Epithelial cell of prostate (primary cell): ENCODE results near the gene SMCHD1.

Experiments
- DNase-seq: peaks from one replicate; pipeline ENCODE4 v3.0.0-alpha.2; 2011; ENCODE audit warnings: low read depth, low spot score
- H3K27ac ChIP-seq: fragments of 450-650 bp; 2 replicates; pipeline ENCODE4 v1.5.1; 2017; ENCODE audit warnings: mild to moderate bottlenecking

The SMCHD1 gene

DNA sequence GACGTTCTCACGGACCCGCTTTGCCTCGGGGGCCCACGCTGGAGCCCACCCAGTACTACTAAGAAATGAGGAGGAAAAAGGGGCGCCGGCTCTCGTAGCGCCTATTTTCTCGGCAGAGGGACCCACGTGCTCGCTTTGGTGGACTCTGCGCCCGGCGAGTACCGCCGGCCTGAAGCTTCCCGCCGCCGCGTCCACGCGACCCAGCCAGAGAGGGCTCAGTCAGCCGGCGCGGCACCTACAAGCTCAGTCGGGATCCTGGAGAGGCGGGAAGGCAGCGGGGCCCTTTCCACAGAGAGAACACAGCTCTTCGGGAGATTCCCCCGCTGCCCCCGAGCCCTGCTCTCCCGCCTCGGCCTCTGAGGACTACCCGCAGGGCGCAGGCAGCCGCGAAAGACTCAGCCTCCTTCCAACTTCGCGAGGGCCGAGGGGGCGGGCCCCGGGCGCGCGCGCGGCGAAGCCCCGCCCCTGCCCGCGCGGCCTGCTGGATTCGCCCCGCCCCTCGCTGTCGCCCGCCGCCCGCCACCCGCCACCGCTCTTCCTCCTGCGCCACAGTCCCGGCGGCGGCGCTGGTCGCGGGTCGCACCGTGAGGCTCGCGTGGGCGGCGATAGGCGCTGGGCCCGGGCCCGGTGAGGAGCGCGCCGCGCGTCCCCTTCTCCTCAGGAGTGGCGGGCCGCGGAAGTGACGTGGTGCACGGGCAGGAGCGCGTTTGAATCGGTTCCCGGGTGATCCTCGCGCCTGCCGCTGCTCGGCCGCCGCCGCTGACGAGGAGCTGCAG, at the start of gene SMCHD1:
Gene SMCHD1 (plus strand): TSS at position 549 of the 776 bp plus-strand sequence. CDS start 350 bp downstream, outside the sequence.
- peak; percentile 39 for DNase-seq
- peak within 1 kb of the TSS; percentile 88 for H3K27ac ChIP-seq

DNA sequence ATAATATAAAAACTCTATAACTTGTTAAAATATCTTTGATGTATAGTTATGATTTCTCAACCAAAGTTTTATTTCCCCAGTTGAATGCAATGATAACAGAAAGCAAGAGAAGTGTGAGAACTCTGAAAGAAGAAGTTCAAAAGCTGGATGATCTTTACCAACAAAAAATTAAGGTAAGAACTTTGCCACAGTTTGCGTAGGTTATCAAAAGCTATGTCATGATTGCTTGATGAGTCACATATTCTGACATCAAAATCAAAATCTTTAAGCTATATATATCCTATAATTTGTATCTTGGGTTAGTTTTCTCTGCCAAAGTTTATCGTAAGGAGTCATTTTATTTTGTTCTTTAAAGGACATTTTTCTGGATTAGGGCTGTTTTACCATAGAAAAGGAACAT, 49.2 kb upstream of the SMCHD1 start:
- H3K27ac ChIP-seq = no peak overlapping the region

DNA sequence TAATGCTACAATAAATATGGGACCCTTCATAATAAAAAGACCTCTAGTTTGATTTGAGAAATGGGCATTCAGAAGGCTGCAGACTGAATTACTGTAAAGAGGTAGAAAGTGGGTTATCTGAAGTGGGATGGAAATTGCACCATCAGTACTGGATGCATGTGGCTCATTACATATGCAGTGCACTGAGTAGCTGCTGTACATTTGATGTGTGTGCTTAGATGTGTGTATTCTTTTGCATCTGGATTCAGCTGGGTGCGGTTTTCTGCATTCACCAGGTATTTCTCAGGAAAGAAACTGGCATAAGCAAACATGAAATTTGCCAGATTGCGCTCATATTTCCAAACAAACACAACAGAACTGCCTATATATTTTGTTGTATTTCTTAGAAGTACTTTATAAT, 45.9 kb upstream of the SMCHD1 start:
- DNase-seq = no peak
- H3K27ac ChIP-seq = no peak overlapping the region

More for the DNA sequence above, 49.2 kb upstream of the SMCHD1 start:
- DNase-seq = no peak

DNA sequence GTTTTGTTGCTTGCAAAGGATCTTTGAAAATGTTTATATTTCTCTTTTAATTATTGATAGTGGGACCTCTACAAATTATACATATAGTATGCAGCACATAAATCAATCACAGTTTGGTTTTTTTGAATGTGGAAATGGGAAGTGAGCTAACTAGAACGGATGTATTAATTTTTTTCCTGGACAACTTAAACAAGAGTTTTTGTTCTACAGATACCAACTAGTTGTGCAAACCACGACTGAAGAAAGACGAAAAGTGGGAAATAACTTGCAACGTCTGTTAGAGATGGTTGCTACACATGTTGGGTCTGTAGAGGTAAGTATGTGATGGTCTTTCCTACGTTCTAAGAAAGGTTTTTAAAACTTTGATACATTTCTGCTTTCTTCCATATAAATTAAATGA, 45.0 kb upstream of the SMCHD1 start:
- no peak overlapping the region for H3K27ac ChIP-seq
- DNase-seq = no peak

DNA sequence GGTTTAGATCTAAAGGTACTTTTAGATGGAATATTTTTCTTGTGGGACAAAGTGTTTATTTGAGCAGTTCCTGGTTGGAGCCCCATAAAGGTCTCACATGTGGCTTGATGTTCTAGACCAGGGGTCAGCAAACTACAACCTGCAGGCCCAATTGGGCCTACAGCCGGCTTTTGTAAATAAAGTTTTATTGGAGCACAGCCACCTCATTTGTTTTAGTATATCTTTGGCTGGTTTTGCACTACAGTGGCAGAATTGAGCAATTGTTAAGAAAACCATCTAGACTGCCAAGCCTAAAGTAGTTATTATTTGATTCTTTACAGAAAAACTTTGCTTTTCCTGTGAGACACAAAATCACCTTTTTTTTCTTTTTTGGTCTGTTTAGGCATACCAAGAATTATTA, 42.5 kb upstream of the SMCHD1 start:
- DNase-seq = no peak

DNA sequence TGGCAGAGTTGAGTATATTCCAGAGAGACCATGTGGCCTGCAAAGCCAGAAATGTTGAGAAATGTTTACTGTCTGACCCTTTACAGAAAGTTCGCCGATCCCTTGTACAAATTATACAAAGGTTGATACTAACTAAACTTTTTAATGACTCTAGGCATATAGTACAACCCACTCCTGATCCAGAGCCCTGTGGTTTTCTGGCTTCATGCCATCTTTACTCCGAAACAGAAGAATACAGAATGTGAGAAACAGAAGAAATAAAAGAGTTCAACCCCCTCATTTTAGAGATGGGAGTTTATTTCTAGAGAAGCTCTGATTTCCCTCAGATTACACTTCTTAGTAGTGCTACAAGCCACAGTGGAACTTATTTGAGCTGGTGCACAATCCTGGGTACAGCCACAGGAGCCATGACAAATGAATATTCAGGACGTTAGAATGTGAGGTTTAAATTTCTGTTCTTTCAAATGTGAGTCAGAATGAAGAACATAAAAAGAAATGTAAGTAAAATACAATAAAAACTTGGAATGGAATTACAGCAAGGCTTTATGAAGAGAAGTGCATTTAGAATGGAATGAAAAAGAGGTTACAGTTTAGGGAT, 38.0 kb upstream of the SMCHD1 start:
- no peak overlapping the region for H3K27ac ChIP-seq
- DNase-seq = no peak

More for the DNA sequence above, 42.5 kb upstream of the SMCHD1 start:
- H3K27ac ChIP-seq = no peak overlapping the region

DNA sequence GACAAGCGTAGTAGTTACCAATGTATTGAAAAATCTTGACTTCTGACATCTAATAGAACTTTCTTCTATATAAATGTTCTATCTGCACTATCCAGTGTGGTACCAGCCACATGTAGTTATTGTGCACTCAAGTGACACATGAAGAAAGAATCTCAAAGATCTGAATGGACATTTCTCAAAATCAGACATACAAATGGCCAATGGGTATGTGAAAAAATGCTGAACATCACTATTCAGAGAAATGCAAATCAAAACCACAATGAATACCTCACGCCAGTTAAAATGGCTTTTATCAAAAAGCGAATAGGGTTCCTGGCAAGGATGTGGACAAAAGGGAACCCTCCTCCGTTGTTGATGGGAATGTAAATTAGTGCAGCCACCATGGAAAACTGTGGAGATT, 37.5 kb upstream of the SMCHD1 start:
- no peak for DNase-seq

DNA sequence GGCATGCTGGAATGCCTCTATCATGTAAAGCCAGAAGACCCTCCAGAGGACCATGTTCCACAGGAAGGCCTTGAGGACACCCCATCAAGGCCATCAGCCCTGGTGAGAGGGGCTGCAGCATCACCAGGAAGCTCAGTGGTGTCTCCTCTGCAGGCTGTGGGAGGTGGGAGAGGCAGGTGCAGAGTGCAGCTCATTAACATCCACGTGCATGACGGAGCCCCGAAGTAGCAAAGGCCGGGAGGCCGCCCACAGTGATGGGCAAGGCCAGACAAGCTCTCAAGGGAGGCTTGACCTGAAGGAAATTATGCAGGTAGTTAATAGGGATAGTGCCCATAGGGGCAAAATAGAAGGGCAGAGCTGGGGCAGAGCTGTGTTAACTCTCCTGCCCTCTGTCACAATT, 30.3 kb upstream of the SMCHD1 start:
- H3K27ac ChIP-seq = no peak overlapping the region
- DNase-seq = no peak

More for the DNA sequence above, 37.5 kb upstream of the SMCHD1 start:
- H3K27ac ChIP-seq = no peak overlapping the region

DNA sequence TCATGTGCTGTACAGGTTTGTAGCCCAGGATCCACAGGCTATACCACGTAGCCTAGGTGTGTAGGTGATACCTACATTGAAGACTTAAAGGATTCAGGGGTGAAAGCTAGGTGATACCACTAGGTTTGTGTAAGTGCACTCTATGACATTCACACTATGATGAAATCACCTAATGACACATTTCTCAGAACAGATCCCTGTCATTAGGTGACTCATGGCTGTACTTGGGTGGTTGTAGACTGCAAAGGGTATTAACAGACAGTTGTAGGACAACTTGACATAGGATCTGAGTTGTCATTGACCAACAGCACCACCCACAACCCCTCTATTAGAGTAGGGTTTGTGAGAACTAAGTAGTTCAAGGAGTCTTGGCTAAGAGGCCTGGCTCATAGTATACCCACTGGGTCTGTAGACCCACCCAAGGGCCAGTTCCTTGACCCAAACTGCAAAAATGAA, 27.7 kb upstream of the SMCHD1 start:
- no peak overlapping the region for H3K27ac ChIP-seq
- peak; percentile 60 for DNase-seq

DNA sequence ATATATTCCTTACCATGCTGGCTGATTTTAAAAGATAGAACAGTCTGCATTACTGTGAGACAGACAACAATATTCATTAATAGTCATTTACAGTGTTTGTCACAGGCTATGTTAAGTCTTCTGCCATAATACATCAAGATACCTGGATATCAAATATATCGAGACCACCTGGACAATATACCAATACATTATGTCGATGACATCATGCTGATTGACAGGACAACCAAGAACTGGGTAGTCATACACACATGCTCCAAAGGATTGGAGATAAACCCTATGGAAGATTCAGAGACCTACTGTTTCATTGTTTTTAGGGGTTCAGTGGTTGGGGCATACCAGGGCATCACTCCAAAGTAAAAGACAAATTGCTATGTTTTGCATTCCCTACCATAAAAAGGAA, 26.5 kb upstream of the SMCHD1 start:
- DNase-seq = no peak

DNA sequence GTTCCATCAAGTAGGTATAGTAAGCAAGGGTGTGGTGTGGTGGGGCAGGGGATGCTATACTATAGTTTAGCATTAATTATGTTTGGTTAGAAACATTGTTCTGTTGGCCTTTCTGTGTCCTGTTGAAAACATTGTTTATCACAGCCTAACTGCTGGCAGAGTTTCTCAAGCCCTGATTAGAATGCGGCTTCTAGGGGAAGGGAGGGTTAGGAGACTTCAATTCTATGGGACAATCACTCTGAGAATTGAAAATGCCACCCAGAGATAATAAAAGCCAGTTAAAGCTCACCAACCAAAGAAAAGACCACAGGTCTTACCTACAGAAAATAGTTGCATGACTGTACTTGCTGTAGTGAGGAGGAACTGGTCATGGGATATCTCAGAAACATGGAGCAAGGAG, 19.9 kb upstream of the SMCHD1 start:
- H3K27ac ChIP-seq = no peak overlapping the region
- no peak for DNase-seq

More for the DNA sequence above, 26.5 kb upstream of the SMCHD1 start:
- H3K27ac ChIP-seq = no peak overlapping the region

DNA sequence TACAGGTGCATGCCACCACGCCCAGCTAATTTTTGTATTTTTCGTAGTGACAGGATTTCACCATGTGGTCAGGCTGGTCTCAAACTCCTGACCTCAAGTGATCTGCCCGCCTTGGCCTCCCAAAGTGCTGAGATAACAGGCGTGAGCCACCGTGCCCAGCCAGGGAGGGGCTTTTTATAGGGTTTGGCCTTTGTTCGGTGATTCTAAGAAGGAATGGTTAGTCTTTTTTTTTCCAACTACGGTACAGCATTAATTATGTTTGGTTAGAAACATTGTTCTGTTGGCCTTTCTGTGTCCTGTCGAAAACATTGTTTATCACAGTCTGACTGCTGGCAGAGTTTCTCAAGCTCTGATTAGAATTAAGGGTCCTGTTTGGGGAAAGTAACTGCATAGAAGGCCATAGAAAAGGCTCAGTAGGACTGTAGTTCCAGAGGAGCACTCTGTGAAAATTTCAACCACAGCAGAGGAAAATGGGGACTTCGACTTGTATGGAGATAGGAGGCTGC, 19.3 kb upstream of the SMCHD1 start:
- no peak for DNase-seq
- H3K27ac ChIP-seq = no peak overlapping the region

DNA sequence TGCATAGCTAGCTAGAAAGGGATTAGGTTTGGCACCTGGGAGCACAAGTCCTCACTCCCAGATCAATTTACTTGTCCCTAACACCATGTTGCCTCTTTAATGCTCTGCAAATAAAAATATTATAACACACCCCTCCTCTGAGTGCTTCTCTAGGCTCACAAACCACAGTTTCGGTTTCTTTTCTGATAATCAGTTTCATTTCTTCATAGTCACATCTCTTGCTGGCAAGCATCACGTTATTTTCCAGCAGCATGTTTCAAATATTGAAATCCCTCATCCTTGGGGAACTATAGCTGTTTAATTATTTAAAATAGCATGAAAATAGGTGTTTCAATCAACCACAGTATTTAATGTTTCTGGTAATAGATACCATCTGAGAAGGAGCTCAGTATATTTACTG, 13.9 kb upstream of the SMCHD1 start:
- no peak for DNase-seq
- no peak overlapping the region for H3K27ac ChIP-seq

DNA sequence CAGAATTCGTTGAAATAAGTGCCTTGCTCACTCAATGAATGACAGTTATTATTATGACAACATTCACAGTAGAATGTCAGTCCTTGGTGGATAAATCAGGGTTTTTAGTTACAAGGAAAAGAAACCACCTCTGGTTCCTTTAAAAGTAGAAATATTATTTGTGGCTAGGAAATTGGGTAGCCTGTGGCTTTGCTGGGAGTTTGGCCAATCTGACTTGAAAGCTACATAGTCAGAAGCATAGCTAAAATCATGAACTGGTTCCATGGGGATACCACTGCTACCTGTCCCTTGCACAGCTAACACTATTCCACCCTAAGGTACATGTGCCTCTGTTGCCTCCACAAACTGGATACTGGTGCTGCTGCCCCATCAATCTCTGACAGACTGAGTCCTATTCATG, 12.8 kb upstream of the SMCHD1 start:
- no peak for DNase-seq
- no peak overlapping the region for H3K27ac ChIP-seq

DNA sequence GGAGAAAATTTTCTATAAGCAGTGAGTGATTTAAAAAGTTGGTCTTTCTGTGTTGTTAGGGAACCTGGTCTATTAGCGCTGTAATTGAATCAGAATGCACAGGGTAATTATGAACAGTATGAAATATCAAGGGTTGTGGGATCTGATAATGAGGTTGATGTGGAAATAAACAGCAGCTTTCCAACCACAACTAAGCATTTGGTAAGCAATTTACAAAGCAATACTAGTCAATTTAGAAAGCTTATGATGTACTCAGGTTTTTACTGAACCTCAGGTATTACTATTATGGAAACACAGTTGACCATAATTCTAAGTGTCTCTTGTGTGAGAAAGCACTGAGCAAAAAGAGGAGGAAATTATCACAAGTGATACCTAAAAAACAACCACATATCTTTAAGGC, 11.0 kb upstream of the SMCHD1 start:
- no peak overlapping the region for H3K27ac ChIP-seq
- no peak for DNase-seq

DNA sequence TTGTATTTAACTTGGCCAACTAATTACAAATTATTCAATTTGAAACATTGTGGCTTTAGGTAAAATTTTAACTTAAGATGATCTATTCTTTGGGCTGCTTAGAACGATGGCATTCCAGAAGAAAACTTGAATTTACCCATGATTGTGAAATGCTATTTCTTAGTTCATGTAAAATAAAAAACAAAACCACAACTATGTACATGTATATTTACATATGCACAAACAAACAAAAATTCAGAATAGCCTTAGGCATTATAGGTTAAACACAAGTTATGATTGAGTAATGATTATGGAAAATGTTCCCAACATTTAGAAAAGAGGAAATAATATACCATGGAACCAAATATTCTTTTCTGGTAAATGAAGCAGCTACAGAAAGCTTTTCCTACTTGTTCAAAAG, 3.5 kb upstream of the SMCHD1 start:
- DNase-seq = no peak

DNA sequence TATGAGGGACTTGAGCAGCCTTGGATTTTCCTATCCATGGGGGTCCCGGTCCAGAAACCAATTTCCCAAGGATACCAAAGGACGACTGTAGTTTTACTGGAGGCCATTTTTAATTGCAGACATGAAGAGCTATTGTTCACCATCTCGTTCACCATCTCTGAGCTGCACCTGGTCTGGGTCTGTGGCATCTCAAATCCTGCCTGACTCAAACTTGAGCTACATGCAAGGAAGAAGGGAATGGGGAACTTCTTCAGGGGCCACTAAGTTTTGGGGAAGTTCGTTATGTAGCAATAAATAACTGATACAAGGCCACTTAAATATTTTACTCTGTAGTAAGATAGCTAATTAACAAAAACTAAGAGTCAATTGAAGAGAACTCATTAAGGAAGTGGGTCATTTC, 2.1 kb upstream of the SMCHD1 start:
- H3K27ac ChIP-seq = no peak overlapping the region
- DNase-seq = no peak

More for the DNA sequence above, 3.5 kb upstream of the SMCHD1 start:
- no peak overlapping the region for H3K27ac ChIP-seq

DNA sequence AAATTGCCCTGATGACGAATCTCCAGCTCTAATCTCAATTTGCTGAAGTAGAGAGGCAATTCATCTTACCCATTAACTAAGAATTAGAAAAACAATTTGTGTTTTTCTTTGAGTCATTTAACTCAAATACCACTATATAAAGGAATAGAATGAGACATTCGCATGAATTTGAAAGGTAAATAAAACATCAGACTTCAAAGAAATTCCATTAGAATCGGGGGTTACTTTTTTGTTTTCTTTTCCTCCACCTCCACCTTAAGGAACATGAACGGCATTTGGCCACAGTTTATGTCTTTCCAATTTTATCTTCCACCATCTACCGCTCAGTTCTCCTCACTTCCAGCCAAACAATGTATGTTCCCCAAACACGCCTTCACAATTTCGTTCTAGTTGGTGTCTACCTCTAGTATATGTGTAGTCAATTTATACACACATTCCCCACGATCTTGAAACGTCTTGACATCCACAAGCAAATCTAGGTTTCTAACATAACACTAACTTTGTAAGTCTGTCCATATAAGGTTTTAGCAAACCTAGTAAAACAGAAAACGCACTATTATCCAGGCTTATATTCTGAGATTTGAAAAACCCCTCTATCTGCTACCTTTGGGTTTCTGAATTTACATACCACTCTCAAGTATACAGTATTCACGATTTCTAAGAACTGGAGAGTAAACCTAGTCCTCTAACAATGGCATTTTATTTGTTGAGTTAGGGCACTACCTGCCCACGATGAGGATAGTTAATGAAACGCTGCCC, 1.2 kb upstream of the SMCHD1 start:
- peak overlapping the region; percentile 88 for H3K27ac ChIP-seq

DNA sequence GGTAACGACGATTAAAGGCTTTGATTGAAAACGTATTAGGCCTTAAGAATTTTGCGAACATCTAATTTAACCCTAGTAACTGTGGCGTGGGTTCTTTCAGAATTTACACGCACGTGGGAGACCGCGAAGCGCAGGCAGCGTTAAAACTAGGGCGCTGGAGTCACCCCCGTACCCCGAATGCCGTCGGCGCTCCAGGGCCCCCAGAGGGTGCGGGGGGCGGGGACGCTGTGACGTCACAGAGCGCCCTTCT, 673 bp upstream of the SMCHD1 start:
- H3K27ac ChIP-seq = peak overlapping the region; percentile 88
- no peak for DNase-seq

More for the DNA sequence above, 1.2 kb upstream of the SMCHD1 start:
- DNase-seq = no peak

DNA sequence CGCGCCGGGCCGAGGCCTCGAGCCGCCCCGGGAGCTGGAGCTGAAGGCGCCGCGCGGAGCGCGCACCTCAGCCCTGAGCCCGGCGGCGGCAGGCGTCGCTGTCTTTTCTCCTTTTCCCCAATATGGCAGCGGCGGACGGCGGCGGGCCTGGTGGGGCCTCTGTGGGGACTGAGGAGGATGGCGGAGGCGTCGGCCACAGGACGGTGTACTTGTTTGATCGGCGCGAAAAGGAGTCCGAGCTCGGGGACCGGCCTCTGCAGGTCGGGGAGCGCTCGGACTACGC, 369 bp downstream of the SMCHD1 start:
- no peak for DNase-seq
- peak overlapping the region; percentile 88 for H3K27ac ChIP-seq

DNA sequence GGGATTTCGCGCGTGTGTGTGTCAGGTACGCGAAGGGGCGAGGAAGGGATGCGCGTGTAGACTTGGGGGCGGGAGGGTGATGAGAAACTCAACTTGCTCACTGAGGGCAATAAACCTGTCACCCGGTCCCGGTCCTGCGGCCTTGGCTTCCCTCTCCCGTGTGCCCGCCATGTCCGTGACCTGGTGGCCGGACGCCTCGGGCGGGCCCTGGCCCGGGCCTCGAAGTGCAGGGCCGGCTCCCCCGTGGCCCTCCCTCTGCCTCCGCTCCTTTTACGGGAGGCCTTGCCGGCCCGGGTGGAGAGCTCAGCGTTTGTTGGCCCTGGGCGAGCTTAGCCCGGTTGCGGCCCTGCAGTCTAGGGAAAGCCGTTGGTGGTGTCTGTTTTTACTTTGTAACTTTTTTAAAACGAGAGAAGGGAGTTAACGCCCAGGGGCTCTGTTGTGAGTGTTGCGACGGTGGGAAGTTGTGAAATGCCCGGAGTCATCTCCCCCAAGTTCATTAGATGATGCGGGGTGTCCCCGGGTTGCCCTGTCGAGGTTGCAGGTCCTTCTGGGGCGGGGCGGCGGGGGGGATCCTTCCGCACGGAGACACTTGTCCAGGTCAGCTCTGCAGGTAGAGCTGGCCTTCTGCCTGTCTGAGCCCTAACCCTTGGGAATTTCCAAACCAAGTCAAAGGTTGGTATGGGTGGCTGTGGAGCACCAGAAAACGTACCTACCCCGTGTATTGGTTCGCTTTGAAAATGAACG, 883 bp downstream of the SMCHD1 start:
- DNase-seq = no peak
- peak overlapping the region; percentile 88 for H3K27ac ChIP-seq
